ENCODE data around the gene TMEM89. TPM values are rescaled to one million over a fixed set of nuclear protein-coding genes. Genes with fewer than 3 reads are reported as not detected.

The TMEM89 gene
- total RNA-seq, 1 donor from 2014 or later: 0.70 TPM

DNA sequence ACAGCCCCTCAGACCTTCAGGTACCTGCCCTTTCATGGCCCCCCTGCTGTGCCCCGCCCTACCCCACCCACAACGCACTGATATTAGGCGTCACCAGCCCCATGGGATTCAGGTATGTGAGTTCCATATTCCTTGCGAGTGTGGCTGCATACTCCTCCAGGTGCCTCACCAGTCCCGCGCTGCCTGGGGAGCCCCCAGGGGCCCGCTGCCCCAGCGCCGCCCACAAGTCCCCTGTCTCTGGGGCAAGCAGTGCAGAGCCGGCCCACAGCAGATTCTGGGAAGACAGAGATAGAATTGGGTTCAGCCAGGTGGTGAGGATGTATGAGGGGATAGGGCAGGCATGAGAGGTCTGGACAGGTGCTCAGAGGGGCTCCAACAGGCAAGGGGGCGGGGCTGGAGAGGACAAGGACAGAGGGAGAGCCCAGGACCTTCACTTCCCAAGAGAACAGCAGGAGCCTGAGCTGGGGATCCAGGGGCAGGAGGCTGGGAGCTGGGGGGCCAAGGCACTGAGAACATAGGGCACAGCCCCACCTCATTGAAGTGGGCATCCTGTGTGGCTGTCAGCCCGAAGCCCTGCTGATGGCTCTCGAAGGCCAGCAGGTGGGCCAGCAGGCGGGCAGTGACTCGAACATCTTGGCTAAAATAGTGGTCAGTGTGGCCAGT, 26.8 kb upstream of the TMEM89 start:
- DNase-seq (ENCODE audit: low spot score): no peak
- no peaks in the 10 kb centered on the region for H3K27me3 Mint-ChIP-seq (ENCODE audit: low read depth)
- no peak overlapping the region for H3K4me3 Mint-ChIP-seq (ENCODE audit: unreplicated experiment)
- no peaks in the 10 kb centered on the region for H3K4me1 Mint-ChIP-seq (ENCODE audit: low read depth)
- H3K27ac Mint-ChIP-seq (ENCODE audit: unreplicated experiment): no peak overlapping the region
- TF ChIP-seq, protein P1, sequence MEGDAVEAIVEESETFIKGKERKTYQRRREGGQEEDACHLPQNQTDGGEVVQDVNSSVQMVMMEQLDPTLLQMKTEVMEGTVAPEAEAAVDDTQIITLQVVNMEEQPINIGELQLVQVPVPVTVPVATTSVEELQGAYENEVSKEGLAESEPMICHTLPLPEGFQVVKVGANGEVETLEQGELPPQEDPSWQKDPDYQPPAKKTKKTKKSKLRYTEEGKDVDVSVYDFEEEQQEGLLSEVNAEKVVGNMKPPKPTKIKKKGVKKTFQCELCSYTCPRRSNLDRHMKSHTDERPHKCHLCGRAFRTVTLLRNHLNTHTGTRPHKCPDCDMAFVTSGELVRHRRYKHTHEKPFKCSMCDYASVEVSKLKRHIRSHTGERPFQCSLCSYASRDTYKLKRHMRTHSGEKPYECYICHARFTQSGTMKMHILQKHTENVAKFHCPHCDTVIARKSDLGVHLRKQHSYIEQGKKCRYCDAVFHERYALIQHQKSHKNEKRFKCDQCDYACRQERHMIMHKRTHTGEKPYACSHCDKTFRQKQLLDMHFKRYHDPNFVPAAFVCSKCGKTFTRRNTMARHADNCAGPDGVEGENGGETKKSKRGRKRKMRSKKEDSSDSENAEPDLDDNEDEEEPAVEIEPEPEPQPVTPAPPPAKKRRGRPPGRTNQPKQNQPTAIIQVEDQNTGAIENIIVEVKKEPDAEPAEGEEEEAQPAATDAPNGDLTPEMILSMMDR (IDR thresholded peaks at IDR 0.05): no peak
- H3K9me3 Mint-ChIP-seq (ENCODE audit: low read depth): no peaks in the 10 kb centered on the region
- peaks cover 22% of the 10 kb centered on the region for H3K36me3 Mint-ChIP-seq (ENCODE audit: low read depth)

DNA sequence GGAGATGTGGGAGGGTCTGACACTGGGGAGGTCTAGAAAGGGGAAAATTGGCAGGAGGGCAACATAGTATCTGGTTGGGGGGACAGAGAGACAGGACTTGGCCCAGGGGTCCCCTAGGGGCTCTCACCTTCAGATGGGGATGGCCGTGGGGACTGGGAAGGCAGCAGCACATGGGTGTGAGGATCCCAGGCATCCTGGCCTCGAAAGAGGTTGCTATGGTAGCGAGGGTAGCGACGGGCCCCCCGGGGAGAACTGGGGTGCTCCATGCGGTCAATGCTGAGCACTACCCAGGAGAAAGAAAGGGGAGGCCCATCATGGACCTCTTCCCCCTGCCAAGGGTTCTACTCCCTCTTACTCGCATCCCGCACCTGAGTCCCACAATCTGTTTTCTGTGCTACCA, 26.1 kb upstream of the TMEM89 start:
- Mint-ChIP-seq H3K36me3 (ENCODE audit: low read depth) (peaks cover 18% of the 10 kb centered on the region), H3K27ac (ENCODE audit: unreplicated experiment) (no peak overlapping the region), H3K4me3 (ENCODE audit: unreplicated experiment) (no peak overlapping the region), H3K4me1 (ENCODE audit: low read depth) (no peaks in the 10 kb centered on the region), H3K9me3 (ENCODE audit: low read depth) (no peaks in the 10 kb centered on the region), H3K27me3 (ENCODE audit: low read depth) (no peaks in the 10 kb centered on the region)
- DNase-seq (ENCODE audit: low spot score): no peak
- TF ChIP-seq, protein P1 (IDR thresholded peaks at IDR 0.05): no peak

DNA sequence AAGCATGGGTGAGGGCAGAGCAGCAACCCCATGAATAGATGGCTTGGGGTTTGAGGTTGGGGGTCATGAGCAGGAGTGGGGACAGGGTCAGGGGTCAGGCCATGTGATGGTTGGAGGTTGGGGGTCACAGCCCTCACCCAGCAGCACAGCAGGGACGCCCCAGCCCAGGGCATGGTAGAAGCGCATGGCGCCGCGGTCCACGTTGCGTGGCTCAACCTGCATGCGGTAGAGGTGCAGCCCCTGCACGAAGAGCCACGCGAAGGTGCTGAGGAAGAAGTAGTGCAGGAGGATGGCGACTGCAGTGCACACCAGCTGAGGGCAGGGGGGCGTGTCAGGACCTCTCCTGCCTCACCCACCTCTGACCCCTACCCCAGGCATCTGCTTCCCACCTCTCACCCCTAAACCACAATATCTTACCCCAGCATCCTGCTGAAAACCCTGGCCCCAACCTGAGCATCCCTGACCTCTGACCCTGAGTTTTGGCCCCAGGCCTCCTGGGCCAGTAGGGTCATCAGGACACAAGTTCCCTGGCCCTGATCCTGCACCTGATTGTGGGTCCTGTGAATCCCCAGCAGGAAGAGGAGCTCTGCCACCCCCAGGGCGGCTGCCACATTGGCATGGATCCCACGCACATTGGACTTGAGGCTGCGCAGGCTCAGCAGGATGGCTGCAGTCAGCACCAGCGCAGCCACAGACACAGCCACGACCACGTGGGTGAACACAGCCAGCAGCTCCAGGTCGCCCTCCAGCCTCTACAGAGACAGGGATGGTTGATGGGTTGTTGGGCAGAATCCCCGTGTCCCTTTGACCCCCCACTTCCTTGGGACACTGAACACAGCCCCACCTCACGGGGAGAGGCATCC, 23.6 kb upstream of the TMEM89 start:
- Mint-ChIP-seq H3K9me3 (ENCODE audit: low read depth) (no peaks in the 10 kb centered on the region), H3K27me3 (ENCODE audit: low read depth) (no peaks in the 10 kb centered on the region), H3K4me3 (ENCODE audit: unreplicated experiment) (no peak overlapping the region), H3K27ac (ENCODE audit: unreplicated experiment) (no peak overlapping the region), H3K4me1 (ENCODE audit: low read depth) (no peaks in the 10 kb centered on the region), H3K36me3 (ENCODE audit: low read depth) (peaks cover 18% of the 10 kb centered on the region)
- TF ChIP-seq, protein P1 (IDR thresholded peaks at IDR 0.05): no peak
- no peak for DNase-seq (ENCODE audit: low spot score)

DNA sequence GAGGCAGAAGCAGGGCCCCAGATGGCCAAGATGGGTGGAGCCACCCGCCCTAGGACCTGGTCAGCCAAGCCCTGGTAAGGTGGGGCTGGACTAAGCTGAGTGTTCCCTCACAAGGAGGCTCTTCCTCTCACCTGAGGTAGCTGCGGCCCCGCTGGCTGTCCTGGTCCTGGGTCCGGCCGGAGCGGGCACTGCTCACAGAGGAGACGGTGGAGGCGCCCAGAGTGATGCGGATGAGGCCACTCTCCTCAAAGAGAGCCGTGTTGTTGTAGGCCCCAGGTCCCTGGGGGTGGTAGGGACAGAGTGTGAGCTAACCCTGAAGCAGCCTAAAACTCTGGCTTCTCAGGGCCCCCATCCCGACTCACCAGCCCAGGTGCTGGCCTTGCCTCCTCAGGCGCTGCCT, 21.0 kb upstream of the TMEM89 start:
- Mint-ChIP-seq H3K27ac (ENCODE audit: unreplicated experiment) (no peak overlapping the region), H3K9me3 (ENCODE audit: low read depth) (no peaks in the 10 kb centered on the region), H3K4me1 (ENCODE audit: low read depth) (no peaks in the 10 kb centered on the region), H3K36me3 (ENCODE audit: low read depth) (peaks cover 22% of the 10 kb centered on the region), H3K4me3 (ENCODE audit: unreplicated experiment) (no peak overlapping the region), H3K27me3 (ENCODE audit: low read depth) (no peaks in the 10 kb centered on the region)
- TF ChIP-seq, protein P1 (IDR thresholded peaks at IDR 0.05): no peak
- DNase-seq (ENCODE audit: low spot score): no peak

DNA sequence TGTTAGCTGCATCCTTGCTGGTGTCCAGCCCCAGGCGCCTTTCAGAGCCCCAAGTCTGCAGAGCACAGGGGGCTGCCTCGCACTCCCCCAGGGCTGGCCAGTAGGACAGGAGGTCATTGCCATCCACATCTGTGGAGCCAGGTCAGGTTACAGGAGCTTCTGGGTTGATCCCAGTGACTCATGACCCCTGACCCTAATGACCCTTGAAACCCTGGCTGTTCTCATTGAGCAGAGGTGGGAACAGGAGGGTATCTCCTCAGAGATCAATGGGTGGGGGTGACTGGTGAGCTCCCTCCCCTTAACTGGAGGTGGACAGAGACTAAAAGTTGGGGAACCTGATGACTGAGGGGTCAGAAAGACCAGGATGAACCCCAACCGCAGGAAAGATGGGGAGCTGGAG, 19.8 kb upstream of the TMEM89 start:
- peaks cover 18% of the 10 kb centered on the region for H3K36me3 Mint-ChIP-seq (ENCODE audit: low read depth)

More for the DNA sequence above, 19.8 kb upstream of the TMEM89 start:
- Mint-ChIP-seq H3K27ac (ENCODE audit: unreplicated experiment) (no peak overlapping the region), H3K4me3 (ENCODE audit: unreplicated experiment) (no peak overlapping the region), H3K4me1 (ENCODE audit: low read depth) (peaks cover 8% of the 10 kb centered on the region), H3K27me3 (ENCODE audit: low read depth) (no peaks in the 10 kb centered on the region), H3K9me3 (ENCODE audit: low read depth) (no peaks in the 10 kb centered on the region)
- TF ChIP-seq, protein P1 (IDR thresholded peaks at IDR 0.05): no peak
- no peak for DNase-seq (ENCODE audit: low spot score)

Measured in chondrocyte (in vitro differentiated cells).